ENCODE measurements around the gene CPLX1. TPM values are rescaled to one million over a fixed set of nuclear protein-coding genes. Genes with fewer than 3 reads are reported as not detected.

CPLX1 gene
- total RNA-seq, 1 donor from 2014 or later = 0.46 TPM

GRCh38 chr4:804804-805203, 21.1 kb downstream of the CPLX1 start:
- H3K9me3 Mint-ChIP-seq (ENCODE audit: unreplicated experiment) = no peaks in the 10 kb centered on the region
- no peak overlapping the region for H3K4me3 Mint-ChIP-seq (ENCODE audit: unreplicated experiment)
- no peak for TF ChIP-seq CTCF (IDR thresholded peaks at IDR 0.05; ENCODE audit: unreplicated experiment)
- H3K36me3 Mint-ChIP-seq (ENCODE audit: low read depth, unreplicated experiment) = no peaks in the 10 kb centered on the region
- no peak overlapping the region for H3K27ac Mint-ChIP-seq (ENCODE audit: unreplicated experiment)
- peaks cover 2% of the 10 kb centered on the region for H3K27me3 Mint-ChIP-seq (ENCODE audit: unreplicated experiment)
- no peak for DNase-seq (ENCODE audit: low spot score)
- H3K4me1 Mint-ChIP-seq (ENCODE audit: unreplicated experiment) = no peaks in the 10 kb centered on the region

DNA sequence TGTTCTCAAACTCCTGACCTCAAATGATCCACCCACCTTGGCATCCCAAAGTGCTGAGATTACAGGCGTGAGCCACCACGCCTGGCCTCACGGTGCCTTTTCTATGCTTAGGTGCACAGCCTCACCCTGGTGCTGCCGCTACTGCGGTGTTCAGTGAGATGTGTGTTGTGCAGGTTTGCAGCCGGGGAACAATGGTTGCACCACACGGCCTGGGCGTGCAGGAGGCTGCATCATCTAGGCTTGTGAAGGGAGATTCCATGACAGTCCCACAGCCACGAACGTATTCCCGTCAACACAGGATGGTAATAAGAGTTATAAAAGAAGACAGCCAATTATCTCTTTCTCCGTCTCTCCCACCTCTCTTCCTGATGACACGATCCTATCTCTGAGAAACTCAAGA, 22.0 kb downstream of the CPLX1 start:
- no peaks in the 10 kb centered on the region for H3K4me1 Mint-ChIP-seq (ENCODE audit: unreplicated experiment)
- DNase-seq (ENCODE audit: low spot score) = no peak
- H3K27me3 Mint-ChIP-seq (ENCODE audit: unreplicated experiment) = peaks cover 2% of the 10 kb centered on the region
- no peaks in the 10 kb centered on the region for H3K9me3 Mint-ChIP-seq (ENCODE audit: unreplicated experiment)
- TF ChIP-seq CTCF (IDR thresholded peaks at IDR 0.05; ENCODE audit: unreplicated experiment) = no peak
- no peak overlapping the region for H3K27ac Mint-ChIP-seq (ENCODE audit: unreplicated experiment)
- H3K36me3 Mint-ChIP-seq (ENCODE audit: low read depth, unreplicated experiment) = no peaks in the 10 kb centered on the region
- H3K4me3 Mint-ChIP-seq (ENCODE audit: unreplicated experiment) = no peak overlapping the region

- Mint-ChIP-seq H3K9me3 (ENCODE audit: unreplicated experiment) (no peaks in the 10 kb centered on the region), H3K27me3 (ENCODE audit: unreplicated experiment) (peaks cover 2% of the 10 kb centered on the region), H3K4me1 (ENCODE audit: unreplicated experiment) (no peaks in the 10 kb centered on the region), H3K27ac (ENCODE audit: unreplicated experiment) (no peak overlapping the region), H3K36me3 (ENCODE audit: low read depth, unreplicated experiment) (no peaks in the 10 kb centered on the region), H3K4me3 (ENCODE audit: unreplicated experiment) (no peak overlapping the region)
- TF ChIP-seq CTCF (IDR thresholded peaks at IDR 0.05; ENCODE audit: unreplicated experiment) = no peak
- DNase-seq (ENCODE audit: low spot score) = no peak
These were observed 24.3 kb downstream of the CPLX1 start for GRCh38 chr4:801436-802124.

- Mint-ChIP-seq H3K4me1 (ENCODE audit: unreplicated experiment) (peaks cover 4% of the 10 kb centered on the region), H3K9me3 (ENCODE audit: unreplicated experiment) (no peaks in the 10 kb centered on the region)
These were observed 28.9 kb downstream of the CPLX1 start for GRCh38 chr4:797066-797465.

More at GRCh38 chr4:797066-797465, 28.9 kb downstream of the CPLX1 start:
- H3K4me3 Mint-ChIP-seq (ENCODE audit: unreplicated experiment) = no peak overlapping the region
- TF ChIP-seq CTCF (IDR thresholded peaks at IDR 0.05; ENCODE audit: unreplicated experiment) = no peak
- DNase-seq (ENCODE audit: low spot score) = no peak
- H3K27ac Mint-ChIP-seq (ENCODE audit: unreplicated experiment) = no peak overlapping the region
- H3K27me3 Mint-ChIP-seq (ENCODE audit: unreplicated experiment) = peaks cover 21% of the 10 kb centered on the region
- no peaks in the 10 kb centered on the region for H3K36me3 Mint-ChIP-seq (ENCODE audit: low read depth, unreplicated experiment)

Data from endothelial cell (in vitro differentiated cells).